ENCODE results near the gene HSPA2.

DNA sequence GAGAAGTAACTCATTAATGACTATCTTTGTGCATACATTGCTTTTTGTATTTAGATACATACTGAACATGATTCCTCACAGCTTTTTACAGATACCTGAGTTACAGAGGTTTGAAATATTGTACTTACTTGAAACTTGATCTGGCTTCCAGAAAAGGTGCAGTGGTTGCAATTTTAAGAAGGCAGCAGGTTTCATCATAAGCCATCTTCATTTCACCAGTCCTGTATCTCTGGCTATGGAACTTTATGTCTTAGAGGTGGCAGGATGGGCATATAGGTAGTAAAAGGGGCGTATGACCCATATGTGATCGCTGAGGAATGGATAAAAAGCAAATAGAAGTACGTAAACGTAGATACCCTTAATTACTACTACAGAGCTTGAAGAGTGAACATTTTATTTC is 22.3 kb upstream of the HSPA2 start:
- TF ChIP-seq, protein P1, sequence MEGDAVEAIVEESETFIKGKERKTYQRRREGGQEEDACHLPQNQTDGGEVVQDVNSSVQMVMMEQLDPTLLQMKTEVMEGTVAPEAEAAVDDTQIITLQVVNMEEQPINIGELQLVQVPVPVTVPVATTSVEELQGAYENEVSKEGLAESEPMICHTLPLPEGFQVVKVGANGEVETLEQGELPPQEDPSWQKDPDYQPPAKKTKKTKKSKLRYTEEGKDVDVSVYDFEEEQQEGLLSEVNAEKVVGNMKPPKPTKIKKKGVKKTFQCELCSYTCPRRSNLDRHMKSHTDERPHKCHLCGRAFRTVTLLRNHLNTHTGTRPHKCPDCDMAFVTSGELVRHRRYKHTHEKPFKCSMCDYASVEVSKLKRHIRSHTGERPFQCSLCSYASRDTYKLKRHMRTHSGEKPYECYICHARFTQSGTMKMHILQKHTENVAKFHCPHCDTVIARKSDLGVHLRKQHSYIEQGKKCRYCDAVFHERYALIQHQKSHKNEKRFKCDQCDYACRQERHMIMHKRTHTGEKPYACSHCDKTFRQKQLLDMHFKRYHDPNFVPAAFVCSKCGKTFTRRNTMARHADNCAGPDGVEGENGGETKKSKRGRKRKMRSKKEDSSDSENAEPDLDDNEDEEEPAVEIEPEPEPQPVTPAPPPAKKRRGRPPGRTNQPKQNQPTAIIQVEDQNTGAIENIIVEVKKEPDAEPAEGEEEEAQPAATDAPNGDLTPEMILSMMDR (IDR thresholded peaks at IDR 0.05; ENCODE audit: low read depth, low read length) = no peak
- TF ChIP-seq, protein P2, sequence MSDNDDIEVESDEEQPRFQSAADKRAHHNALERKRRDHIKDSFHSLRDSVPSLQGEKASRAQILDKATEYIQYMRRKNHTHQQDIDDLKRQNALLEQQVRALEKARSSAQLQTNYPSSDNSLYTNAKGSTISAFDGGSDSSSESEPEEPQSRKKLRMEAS (IDR thresholded peaks at IDR 0.05; ENCODE audit: low read depth, low read length) = no peak
- TF ChIP-seq POLR2A (IDR thresholded peaks at IDR 0.05; ENCODE audit: extremely low read depth, insufficient read length) (no peak), MYC (IDR thresholded peaks at IDR 0.05; ENCODE audit: low read depth, low read length) (no peak)
